Inferior parietal cortex (tissue), 1 donor: ENCODE measurements around the gene RARG.

Source experiments
- DNase-seq: peaks from one replicate; pipeline ENCODE4 v3.0.0-alpha.2; 2016; ENCODE audit errors: extremely low spot score

Gene RARG

DNA sequence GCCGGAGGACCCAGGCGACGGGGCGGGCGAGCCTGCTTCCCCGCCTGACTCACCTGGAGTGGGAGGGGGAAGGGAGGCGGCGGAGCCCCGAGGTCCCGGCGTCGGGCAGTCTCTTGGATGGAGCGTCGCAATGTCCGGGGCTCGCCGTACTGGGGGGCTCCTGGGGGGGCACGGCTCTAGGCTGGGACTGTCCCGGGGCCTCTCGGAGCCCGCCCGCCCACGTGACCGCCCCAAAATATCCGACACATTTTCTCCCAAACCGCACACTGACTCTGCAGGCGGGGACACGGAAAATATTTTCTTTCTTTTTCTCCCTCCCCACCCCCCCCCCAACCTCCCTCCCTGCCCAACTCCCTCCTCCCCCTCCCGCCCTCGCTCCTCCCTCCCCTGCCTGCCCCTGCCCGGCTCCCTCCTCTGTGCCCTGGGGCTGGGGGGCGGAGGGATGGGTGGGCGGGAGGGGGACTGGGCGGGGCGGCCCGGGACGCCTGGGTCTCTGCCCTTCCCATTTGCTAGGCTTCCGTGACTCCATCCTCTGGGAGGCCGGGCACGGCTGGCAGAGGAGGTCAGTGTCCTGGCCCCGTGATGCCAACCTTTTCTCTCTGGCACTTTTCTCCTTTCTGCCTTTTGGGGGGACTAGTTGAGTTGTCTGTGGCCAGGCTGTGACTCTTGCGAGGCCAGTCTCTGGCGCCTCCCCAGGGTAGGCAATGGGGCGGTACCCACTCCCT is at the start of gene RARG:
Gene RARG (minus strand): TSS at position 289 of the 725 bp plus-strand sequence. CDS start 4,664 bp downstream, outside the sequence.
- no peak for DNase-seq

GRCh38 chr12:53279888-53280498 is 48.0 kb upstream of the RARG start:
- DNase-seq, result no peak

DNA sequence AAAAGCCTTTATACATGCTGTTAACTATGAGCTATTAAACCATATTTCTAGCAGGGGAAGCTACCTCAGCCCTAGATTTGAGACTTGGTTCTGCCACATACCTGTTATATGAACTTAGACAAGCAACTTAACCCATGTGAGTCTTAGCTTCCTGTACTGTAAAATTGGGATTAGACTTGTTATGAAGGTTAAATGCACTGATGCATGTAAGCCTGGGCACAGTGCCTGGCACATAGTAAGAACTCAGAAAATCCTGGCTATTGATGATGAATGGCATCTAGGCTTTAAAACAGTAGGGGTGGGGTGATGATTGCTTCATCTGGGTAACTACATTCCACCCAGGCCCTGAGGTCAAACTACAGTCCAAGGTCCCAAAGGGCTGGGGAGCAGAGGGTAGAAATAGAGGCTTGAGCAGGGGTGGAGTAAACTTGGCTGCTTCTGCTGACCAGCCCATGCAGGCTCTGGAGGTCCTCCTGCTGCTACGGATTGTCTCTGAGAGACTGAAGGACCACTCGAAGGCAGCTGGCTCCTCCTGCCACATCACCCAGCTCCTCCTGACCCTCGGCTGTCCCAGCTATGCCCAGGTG is 47.4 kb upstream of the RARG start:
- DNase-seq, result no peak

DNA sequence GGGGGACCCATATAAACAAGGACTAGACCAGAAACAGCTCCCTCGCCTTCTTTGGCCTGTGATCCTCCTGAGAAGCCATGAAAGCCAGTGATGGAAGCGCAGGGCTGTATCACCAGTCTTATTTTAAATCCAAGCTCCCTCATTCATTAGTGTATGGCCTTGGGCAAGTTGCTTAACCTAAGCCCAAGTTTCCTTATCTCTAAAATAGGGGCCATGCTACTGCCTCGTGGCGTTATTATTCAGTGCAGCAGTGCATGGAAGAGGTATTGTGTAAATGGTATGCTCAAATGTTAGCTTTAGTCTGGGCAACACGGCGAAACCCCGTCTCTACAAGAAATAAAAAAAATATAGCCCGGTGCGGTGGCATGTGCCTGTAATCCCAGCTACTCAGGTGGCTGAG is 46.0 kb upstream of the RARG start:
- no peak for DNase-seq

DNA sequence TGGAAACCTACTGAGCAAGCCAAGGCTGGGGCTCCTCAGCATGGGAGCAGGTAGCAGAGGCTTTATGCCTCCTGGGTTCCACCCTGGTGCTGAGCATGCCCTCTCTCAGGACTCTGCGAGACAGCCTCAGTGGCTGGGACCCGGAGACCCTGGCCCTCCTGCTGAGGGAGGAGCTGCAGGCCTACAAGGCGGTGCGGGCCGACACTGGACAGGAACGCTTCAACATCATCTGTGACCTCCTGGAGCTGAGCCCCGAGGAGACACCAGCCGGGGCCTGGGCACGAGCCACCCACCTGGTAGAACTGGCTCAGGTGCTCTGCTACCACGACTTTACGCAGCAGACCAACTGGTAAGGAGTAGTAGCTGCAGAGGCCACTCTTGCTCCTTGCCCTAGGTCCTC is 44.5 kb upstream of the RARG start:
- no peak for DNase-seq

GRCh38 chr12:53274445-53274844 is 42.4 kb upstream of the RARG start:
- DNase-seq, result no peak

- no peak for DNase-seq
Observed at GRCh38 chr12:53268630-53269562, 36.9 kb upstream of the RARG start.

- DNase-seq, result peak; percentile 70
Observed at GRCh38 chr12:53267999-53268629, 36.1 kb upstream of the RARG start, which contains the start of gene ESPL1. ESPL1 (plus strand) TSS chr12:53268299; CDS start chr12:53268767, 468 bp downstream.

- no peak for DNase-seq
Observed at GRCh38 chr12:53267306-53267998, 35.4 kb upstream of the RARG start.

- DNase-seq, result no peak
Observed at GRCh38 chr12:53265783-53266182, 33.8 kb upstream of the RARG start.

- no peak for DNase-seq
Observed at GRCh38 chr12:53259891-53260290, 27.9 kb upstream of the RARG start.

DNA sequence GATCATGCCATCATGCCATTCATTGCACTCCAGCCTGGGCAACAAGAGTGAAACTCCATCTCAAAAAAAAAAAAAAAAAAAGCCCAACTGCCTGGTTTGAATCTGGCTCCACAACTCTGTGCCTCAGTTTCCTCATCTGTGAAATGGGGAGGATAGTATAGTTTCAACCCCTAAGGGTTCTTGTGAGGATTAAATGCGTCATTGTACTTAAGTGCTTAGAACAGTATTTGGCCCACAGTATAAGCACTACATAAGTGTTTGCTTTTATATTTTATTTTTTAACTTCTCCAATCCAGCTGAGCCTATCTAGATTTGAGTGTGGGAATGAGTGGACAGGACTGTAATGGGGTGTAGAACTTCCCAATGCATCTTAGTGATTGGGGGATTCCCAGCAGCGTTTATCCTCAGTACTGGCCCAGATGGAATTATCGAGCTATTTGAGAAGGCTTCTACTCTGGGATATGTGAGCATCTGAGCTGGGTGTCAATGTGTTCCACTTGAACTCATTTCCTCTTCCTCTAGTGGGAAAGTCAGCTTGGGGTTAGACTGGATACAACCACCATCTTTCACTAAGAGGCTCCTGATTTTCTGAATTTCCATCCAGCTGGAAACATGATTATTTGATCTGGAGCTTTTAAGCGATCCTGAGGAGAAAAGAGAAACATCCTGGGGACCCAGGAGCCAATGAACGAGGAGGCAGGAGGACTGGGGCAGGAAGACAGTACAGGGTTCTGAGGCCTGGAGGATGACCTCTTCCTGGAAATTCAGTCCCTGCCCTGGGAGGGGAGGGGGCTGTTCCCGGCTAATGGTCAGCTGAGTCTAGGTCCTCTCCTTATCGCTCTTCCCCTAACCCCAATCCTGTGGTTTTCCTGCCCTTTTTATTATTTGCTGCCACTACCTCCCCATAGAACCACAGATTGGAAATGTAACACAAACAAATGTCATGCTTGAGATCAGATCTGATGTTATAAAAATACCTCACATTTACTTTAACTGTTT is 26.8 kb upstream of the RARG start:
- DNase-seq, result no peak

DNA sequence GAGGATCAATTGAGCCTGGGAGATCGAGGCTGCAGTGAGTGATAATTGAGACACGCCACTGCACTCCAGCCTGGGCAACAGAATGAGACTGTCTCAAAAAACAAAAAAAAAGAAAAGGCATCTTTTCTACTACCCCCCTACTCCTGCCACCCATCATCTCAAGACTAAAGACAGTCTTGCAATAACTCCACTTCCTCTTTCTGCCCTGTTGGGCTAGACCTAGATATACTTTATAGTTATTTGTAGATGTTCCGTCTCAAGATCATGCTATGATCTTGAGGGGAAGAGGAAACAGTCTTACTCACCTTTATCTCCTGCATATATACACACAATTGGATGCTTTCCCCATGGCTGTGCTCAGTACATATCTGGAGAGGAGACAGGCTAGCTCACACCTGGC is 24.0 kb upstream of the RARG start:
- no peak for DNase-seq

- no peak for DNase-seq
Observed at GRCh38 chr12:53254816-53255545, 23.0 kb upstream of the RARG start.

DNA sequence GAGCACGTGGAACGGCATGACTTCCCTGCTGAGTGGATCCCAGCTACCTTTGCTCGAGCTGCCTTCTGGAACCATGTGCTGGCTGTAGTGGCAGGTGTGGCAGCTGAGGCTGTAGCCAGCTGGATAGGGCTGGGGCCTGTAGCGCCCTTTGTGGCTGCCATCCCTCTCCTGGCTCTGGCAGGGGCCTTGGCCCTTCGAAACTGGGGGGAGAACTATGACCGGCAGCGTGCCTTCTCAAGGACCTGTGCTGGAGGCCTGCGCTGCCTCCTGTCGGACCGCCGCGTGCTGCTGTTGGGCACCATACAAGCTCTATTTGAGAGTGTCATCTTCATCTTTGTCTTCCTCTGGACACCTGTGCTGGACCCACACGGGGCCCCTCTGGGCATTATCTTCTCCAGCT is 21.3 kb upstream of the RARG start:
- no peak for DNase-seq

DNA sequence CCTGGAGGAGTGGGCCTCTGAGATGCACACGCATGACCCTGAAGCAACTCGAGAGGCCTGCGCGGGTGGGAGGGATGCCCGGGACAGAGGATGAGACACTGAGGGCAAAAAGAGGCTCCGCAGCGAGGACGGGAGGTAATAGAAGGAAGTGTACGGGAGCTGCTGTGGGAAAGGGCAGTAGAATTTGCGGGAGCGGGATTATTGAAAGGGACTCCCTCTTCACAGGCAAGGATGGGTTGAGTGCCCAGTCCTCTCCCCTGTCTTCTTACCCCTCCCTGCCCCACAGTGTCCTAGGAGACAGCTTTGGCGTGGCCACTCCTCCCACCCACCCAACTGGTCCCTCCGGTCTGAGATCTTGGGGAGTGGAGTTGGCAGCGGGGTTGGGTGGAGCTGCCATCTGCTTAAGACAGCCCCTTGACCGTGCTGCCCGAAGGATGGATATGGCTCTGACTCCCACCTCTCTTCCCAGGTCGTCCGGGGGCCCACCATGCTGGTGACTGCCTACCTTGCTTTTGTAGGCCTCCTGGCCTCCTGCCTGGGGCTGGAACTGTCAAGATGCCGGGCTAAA is 20.4 kb upstream of the RARG start:
- DNase-seq, result no peak

DNA sequence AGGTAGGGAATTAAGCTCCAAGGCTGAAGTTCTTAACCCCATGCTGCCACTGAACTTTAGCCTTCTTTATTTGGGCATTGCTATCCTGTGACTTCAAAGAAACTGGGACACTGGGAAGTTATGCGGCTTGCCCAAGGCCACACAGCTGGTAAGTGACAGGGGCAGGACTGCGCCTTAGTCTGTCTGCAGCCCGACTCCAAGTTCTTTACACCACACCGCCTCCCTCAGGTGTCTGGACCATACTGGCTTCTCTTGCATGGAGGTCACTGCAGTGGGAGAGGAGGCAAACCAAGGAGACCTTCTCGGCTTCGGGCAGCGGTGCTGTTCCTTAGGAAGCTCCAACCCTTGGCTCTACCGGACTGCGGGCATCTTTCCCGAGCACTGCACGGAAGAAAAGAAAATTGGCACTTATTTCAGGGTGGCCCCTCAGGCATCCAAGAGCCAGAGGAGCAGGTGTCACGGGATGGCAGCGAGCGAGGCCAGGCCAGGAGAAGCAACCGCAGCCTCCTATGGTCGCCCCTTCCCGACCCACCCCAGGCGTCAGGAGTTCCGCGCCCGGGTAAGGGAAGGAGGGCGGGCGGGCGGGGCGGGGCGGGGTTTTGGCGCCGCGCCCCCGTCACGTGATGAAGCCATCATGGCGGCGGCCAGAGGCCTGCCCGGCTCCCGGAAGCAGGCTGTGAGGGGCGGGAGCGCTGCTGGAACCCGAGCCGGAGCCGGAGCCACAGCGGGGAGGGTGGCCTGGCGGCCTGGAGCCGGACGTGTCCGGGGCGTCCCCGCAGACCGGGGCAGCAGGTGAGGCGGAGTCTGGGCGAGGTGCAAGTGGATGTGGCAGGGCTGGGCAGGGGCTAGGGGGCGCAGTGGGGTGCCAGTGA is 19.7 kb upstream of the RARG start:
- DNase-seq, result peak; percentile 79

DNA sequence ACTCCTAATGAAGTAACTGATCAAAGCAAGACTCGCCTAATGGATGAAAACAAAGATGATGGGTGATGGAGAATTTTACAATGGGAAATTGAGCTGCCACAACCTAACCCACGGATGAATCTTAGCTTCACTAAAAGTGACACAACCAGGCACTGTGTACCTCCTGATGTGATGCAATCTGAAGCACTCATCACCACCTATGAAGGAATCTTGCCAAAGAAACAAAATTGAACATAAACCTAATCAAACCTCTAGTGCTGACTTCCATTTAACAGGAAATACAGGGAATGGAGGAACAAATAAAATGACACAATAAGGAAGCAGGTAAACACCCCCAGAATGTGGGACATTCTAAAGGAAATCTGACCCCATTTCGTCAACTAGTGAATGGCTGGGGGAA is 13.3 kb upstream of the RARG start:
- DNase-seq, result no peak
